IMR-90 (cell line): ENCODE data around the gene HRH4. TPM values are rescaled to one million over a fixed set of nuclear protein-coding genes. Genes with fewer than 3 reads are reported as not detected.

ENCODE experiments used
- ATAC-seq: fragments of 200-7000 bp; cut with Tn5 transposase; 2 replicates; pipeline ENCODE4 v1.9.1; 2020; ENCODE audit warnings: low read depth, mild to moderate bottlenecking, moderate library complexity
- BruUV-seq: library from RNA; stranded (reverse); fragments of 400-500 nt; replicated peaks from 2 replicates; lab custom pipeline; 2021; lab: Mats Ljungman, UMichigan
- CTCF ChIA-PET: fragments of 300-600 bp; formaldehyde crosslinking; extraction: SDS; loops from one replicate; lab custom pipeline; 2021; ENCODE audit warnings: antibody characterized with exemption; lab: Yijun Ruan, JAX
- POLR2A ChIA-PET: fragments of 300-600 bp; sonication (Branson Sonifier 250); formaldehyde crosslinking; loops from one replicate; lab custom pipeline; 2022; ENCODE audit warnings: antibody characterized with exemption; ENCODE audit not compliant: unreplicated experiment; lab: Charles Lee
- DNase-seq: peaks from one replicate; pipeline ENCODE4 v3.0.0; 2013
- H2AFZ ChIP-seq: replicated peaks from 2 replicates; pipeline ENCODE3; 2013; ENCODE audit warnings: low read length, mild to moderate bottlenecking; ENCODE audit not compliant: poor library complexity
- H2AK5ac ChIP-seq: 2 replicates; pipeline ENCODE4 v1.6.1; 2013; ENCODE audit warnings: low read depth, low read length, inconsistent platforms
- H2AK9ac ChIP-seq: replicated peaks from 2 replicates; pipeline ENCODE3; 2013; ENCODE audit warnings: mild to moderate bottlenecking, low read depth, low read length, moderate library complexity; ENCODE audit not compliant: poor library complexity
- H2BK120ac ChIP-seq: 2 replicates; pipeline ENCODE4 v1.6.1; 2013; ENCODE audit warnings: low read depth, low read length, inconsistent platforms
- H2BK15ac ChIP-seq: 3 replicates; pipeline ENCODE4 v1.6.1; 2013; ENCODE audit warnings: low read depth, low read length, inconsistent platforms
- H2BK20ac ChIP-seq: 2 replicates; pipeline ENCODE4 v1.6.1; 2013; ENCODE audit warnings: low read depth, mild to moderate bottlenecking, inconsistent platforms, low read length, moderate library complexity
- H2BK5ac ChIP-seq: 2 replicates; pipeline ENCODE4 v1.6.1; 2013; ENCODE audit warnings: mild to moderate bottlenecking, low read depth, low read length, inconsistent platforms; ENCODE audit not compliant: poor library complexity, severe bottlenecking
- H3K14ac ChIP-seq: replicated peaks from 2 replicates; pipeline ENCODE4 v1.6.1; 2013; ENCODE audit warnings: low read depth, low read length, inconsistent platforms
- H3K18ac ChIP-seq: 2 replicates; pipeline ENCODE4 v1.6.1; 2013; ENCODE audit warnings: low read depth, low read length, control low read depth
- H3K23ac ChIP-seq: 2 replicates; pipeline ENCODE4 v1.6.1; 2013; ENCODE audit warnings: low read depth, low read length, inconsistent platforms
- H3K27ac ChIP-seq: 2 replicates; pipeline ENCODE4 v1.5.1; 2013; ENCODE audit warnings: mild to moderate bottlenecking, control low read depth, low read length; ENCODE audit not compliant: insufficient read depth
- H3K27me3 ChIP-seq: 2 replicates; pipeline ENCODE4 v1.6.1; 2013; ENCODE audit warnings: low read length; ENCODE audit not compliant: control insufficient read depth, insufficient read depth
- H3K36me3 ChIP-seq: 2 replicates; pipeline ENCODE4 v1.6.1; 2013; ENCODE audit warnings: low read length, mixed read lengths; ENCODE audit not compliant: control insufficient read depth, insufficient read depth
- H3K4ac ChIP-seq: 2 replicates; pipeline ENCODE4 v1.6.1; 2013; ENCODE audit warnings: low read depth, low read length, inconsistent platforms
- H3K4me1 ChIP-seq: 2 replicates; pipeline ENCODE4 v1.6.1; 2013; ENCODE audit warnings: low read length, mixed read lengths; ENCODE audit not compliant: control insufficient read depth, insufficient read depth
- H3K4me2 ChIP-seq: 2 replicates; pipeline ENCODE4 v1.6.1; 2013; ENCODE audit warnings: low read depth, mild to moderate bottlenecking, control low read depth, low read length, moderate library complexity
- H3K4me3 ChIP-seq: 2 replicates; pipeline ENCODE4 v1.5.1; 2013; ENCODE audit warnings: low read depth, mild to moderate bottlenecking, control low read depth, low read length, moderate library complexity; ENCODE audit not compliant: insufficient read depth
- H3K56ac ChIP-seq: 2 replicates; pipeline ENCODE4 v1.6.1; 2013; ENCODE audit warnings: low read length, inconsistent platforms; ENCODE audit not compliant: insufficient read depth; ENCODE audit errors: extremely low read depth
- H3K79me1 ChIP-seq, 2 experiments: 2 replicates each; pipeline ENCODE4 v1.6.1; 2013; ENCODE audit warnings: low read length in 2 of 2, inconsistent platforms in 1 of 2, low read depth in 1 of 2
- H3K9ac ChIP-seq: 2 replicates; pipeline ENCODE4 v1.6.1; 2013; ENCODE audit warnings: low read depth, low read length, control low read depth
- H3K9me1 ChIP-seq: 2 replicates; pipeline ENCODE4 v1.6.1; 2013; ENCODE audit warnings: low read length, inconsistent platforms; ENCODE audit not compliant: insufficient read depth
- H3K9me3 ChIP-seq: 2 replicates; pipeline ENCODE4 v1.6.1; 2013; ENCODE audit warnings: low read length; ENCODE audit not compliant: control insufficient read depth, insufficient read depth
- H4K20me1 ChIP-seq: 2 replicates; pipeline ENCODE4 v1.6.1; 2013; ENCODE audit warnings: low read length, inconsistent platforms; ENCODE audit not compliant: insufficient read depth
- H4K5ac ChIP-seq: 2 replicates; pipeline ENCODE4 v1.6.1; 2013; ENCODE audit warnings: mild to moderate bottlenecking, low read depth, low read length, control low read depth
- H4K8ac ChIP-seq, 2 experiments: 2 replicates each; pipeline ENCODE4 v1.6.1; 2013; ENCODE audit warnings: low read depth in 2 of 2, low read length in 2 of 2, control low read depth in 1 of 2, inconsistent platforms in 1 of 2
- H4K91ac ChIP-seq: 2 replicates; pipeline ENCODE4 v1.6.1; 2013; ENCODE audit warnings: low read depth, low read length, inconsistent platforms; ENCODE audit not compliant: insufficient read depth
- BHLHE40 ChIP-seq: fragments of 150-350 bp; IDR thresholded peaks from 2 replicates; pipeline ENCODE4 v1.6.1; 2016; ENCODE audit warnings: mild to moderate bottlenecking, low read depth, low read length
- CEBPB ChIP-seq: IDR thresholded peaks from 2 replicates; pipeline ENCODE4 v1.6.1; 2012; ENCODE audit warnings: low read depth, low read length, improper control_type of control experiment
- CHD1 ChIP-seq: IDR thresholded peaks from 2 replicates; pipeline ENCODE4 v1.6.1; 2012; ENCODE audit warnings: low read depth, low read length, improper control_type of control experiment
- FOS ChIP-seq: fragments of 150-350 bp; IDR thresholded peaks from 2 replicates; pipeline ENCODE4 v1.6.1; 2016; ENCODE audit warnings: low read depth, low read length
- MAFK ChIP-seq: IDR thresholded peaks from 2 replicates; pipeline ENCODE4 v1.6.1; 2012; ENCODE audit warnings: low read depth, low read length, improper control_type of control experiment
- MAZ ChIP-seq: IDR thresholded peaks from 2 replicates; pipeline ENCODE4 v1.6.1; 2012; ENCODE audit warnings: low read depth, mild to moderate bottlenecking, low read length, improper control_type of control experiment, moderate library complexity, borderline replicate concordance
- MXI1 ChIP-seq: IDR thresholded peaks from 2 replicates; pipeline ENCODE4 v1.6.1; 2012; ENCODE audit warnings: low read depth, mild to moderate bottlenecking, low read length, moderate library complexity, borderline replicate concordance
- NFE2L2 ChIP-seq: fragments of 150-350 bp; IDR thresholded peaks from 2 replicates; pipeline ENCODE4 v1.6.1; 2016; ENCODE audit warnings: low read depth, mild to moderate bottlenecking, low read length
- POLR2A ChIP-seq: IDR thresholded peaks from 2 replicates; pipeline ENCODE4 v1.6.1; 2012; ENCODE audit warnings: mild to moderate bottlenecking, low read depth, low read length
- RAD21 ChIP-seq: IDR thresholded peaks from 2 replicates; pipeline ENCODE4 v1.6.1; 2012; ENCODE audit warnings: low read length, improper control_type of control experiment
- RCOR1 ChIP-seq: IDR thresholded peaks from 2 replicates; pipeline ENCODE4 v1.6.1; 2012; ENCODE audit warnings: mild to moderate bottlenecking, low read length, improper control_type of control experiment; ENCODE audit not compliant: insufficient replicate concordance
- RFX5 ChIP-seq: IDR thresholded peaks from 2 replicates; pipeline ENCODE4 v1.8.0; 2012; ENCODE audit warnings: low read depth, mild to moderate bottlenecking, low read length, moderate library complexity
- SMC3 ChIP-seq: fragments of 150-350 bp; IDR thresholded peaks from 2 replicates; pipeline ENCODE4 v1.6.1; 2016; ENCODE audit warnings: low read depth, mild to moderate bottlenecking, antibody characterized with exemption, low read length, moderate library complexity
- WGBS, 2 experiments: methylation state at CpG; one replicate each; pipeline versions ENCODE4 v1.1.5 to v1.1.7; 2013; ENCODE audit warnings: missing lambda C conversion rate in 2 of 2; ENCODE audit not compliant: insufficient read length in 1 of 2; ENCODE audit errors: extremely low coverage in 2 of 2; 5-methylcytosine and 5-hydroxymethylcytosine counted together
- dilution Hi-C: fragments of 300-500 bp; cut with HindIII; formaldehyde crosslinking; loops from one replicate; pipeline ENCODE4 v1.14.3; 2018; ENCODE audit warnings: low sequenced_read_pairs; ENCODE audit not compliant: unreplicated experiment
- in situ Hi-C: fragments of 300-500 bp; cut with MboI; formaldehyde crosslinking; loops from 3 replicates; pipeline ENCODE4 v1.14.3; 2019; ENCODE audit warnings: low sequenced_read_pairs, inconsistent platforms, mixed read lengths
- intact Hi-C: fragments of 100-400 bp; cut with micrococcal nuclease; formaldehyde crosslinking; loops from 2 replicates; pipeline ENCODE4 v1.10.0; 2022
- polyA plus RNA-seq, 3 experiments: library from polyadenylated mRNA; depleted of rRNA; stranded (reverse); fragments of >200 nt; gene quantifications; 2 replicates each; pipeline ENCODE4 v1.2.3, GENCODE V29; 2012; ENCODE audit warnings: low replicate concordance in 1 of 3
- total RNA-seq: library from RNA; depleted of rRNA; stranded (reverse); fragments of >200 nt; gene quantifications from 2 replicates; pipeline ENCODE4 v1.2.3, GENCODE V29; 2012
- TF ChIP-seq, protein P1 (sequence below): fragments of 150-350 bp; IDR thresholded peaks from 2 replicates; pipeline ENCODE4 v1.6.1; 2016; ENCODE audit warnings: low read depth, mild to moderate bottlenecking, low read length, moderate library complexity, borderline replicate concordance
- TF ChIP-seq, protein P2 (sequence below): conservative IDR thresholded peaks from 2 replicates; pipeline ENCODE4 v1.5.1; 2012; ENCODE audit warnings: mild to moderate bottlenecking, low read depth, low read length, improper control_type of control experiment

The HRH4 gene
- total and polyA plus RNA-seq, 2 of the 4 experiments (the other 2 are of a cell fraction) = not detected

DNA sequence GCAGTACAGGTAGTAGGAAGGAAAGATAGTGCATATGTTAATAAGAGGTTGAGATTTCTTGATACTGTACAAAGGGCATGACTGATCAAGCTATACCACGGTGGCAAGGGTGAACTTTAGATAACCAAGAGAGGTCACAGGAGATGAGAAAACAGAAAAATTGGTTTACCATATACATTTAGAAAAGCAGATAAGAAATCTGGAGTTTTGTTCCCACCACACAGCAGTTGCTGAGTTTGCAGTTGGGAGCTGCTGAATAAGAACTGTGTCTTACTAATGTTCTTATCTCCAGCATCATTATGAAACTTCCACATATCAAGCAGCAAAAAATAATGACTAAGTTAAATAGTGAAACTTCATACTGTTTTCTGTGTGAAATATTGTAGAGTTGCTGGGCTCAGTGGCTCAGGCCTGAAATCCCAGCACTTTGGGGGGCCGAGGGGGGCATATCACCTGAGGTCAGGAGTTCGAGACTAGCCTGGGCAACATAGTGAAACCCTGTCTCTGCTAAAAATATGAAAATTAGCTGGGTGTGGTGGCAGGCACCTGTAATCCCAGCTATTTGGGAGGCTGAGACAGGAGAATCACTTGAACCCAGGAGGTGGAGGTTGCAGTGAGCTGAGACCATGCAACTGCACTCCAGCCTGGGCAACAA is 46.0 kb upstream of the HRH4 start:
- no peak for ATAC-seq
- H2BK120ac ChIP-seq = no peak overlapping the region
- H2BK15ac ChIP-seq = no peak overlapping the region
- no peak overlapping the region for H3K4me3 ChIP-seq
- ChIA-PET CTCF (interaction anchor here (1.0 to 1.1 kb wide), 2 partner anchors 10 to 53 kb away, joined by 3 read pairs; no protein-coding TSS in a partner anchor), POLR2A (no interaction called here)
- H3K27me3 ChIP-seq = peaks cover 17% of the 10 kb centered on the region
- WGBS, 2 experiments = 33% methylated on average over 2 of the region's 3 CpGs; no CpG with 5 or more reads in 1 of the 2 experiments
- dilution Hi-C loops = no loop called here
- H3K79me1 ChIP-seq = no peaks in the 10 kb centered on the region
- no peaks in the 10 kb centered on the region for H4K20me1 ChIP-seq
- H3K18ac ChIP-seq = no peak overlapping the region
- no peak overlapping the region for H2BK20ac ChIP-seq
- H3K9ac ChIP-seq = no peak overlapping the region
- no peak for DNase-seq
- in situ Hi-C loops = no loop called here
- no peak overlapping the region for H3K27ac ChIP-seq
- H2AK9ac ChIP-seq = no peak overlapping the region
- H2BK5ac ChIP-seq = no peak overlapping the region
- intact Hi-C loops = no loop called here
- no peak overlapping the region for H4K91ac ChIP-seq
- H3K36me3 ChIP-seq = no peaks in the 10 kb centered on the region
- no peaks in the 10 kb centered on the region for H3K4me1 ChIP-seq
- TF ChIP-seq NFE2L2 = no peak
- no peak for TF ChIP-seq MXI1
- no peak for TF ChIP-seq CHD1
- TF ChIP-seq RCOR1 = no peak
- no peak for TF ChIP-seq POLR2A
- TF ChIP-seq, protein P1, sequence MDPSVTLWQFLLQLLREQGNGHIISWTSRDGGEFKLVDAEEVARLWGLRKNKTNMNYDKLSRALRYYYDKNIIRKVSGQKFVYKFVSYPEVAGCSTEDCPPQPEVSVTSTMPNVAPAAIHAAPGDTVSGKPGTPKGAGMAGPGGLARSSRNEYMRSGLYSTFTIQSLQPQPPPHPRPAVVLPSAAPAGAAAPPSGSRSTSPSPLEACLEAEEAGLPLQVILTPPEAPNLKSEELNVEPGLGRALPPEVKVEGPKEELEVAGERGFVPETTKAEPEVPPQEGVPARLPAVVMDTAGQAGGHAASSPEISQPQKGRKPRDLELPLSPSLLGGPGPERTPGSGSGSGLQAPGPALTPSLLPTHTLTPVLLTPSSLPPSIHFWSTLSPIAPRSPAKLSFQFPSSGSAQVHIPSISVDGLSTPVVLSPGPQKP = no peak
- TF ChIP-seq FOS = no peak
- no peak for TF ChIP-seq MAFK
- TF ChIP-seq RAD21 = no peak
- no peak for TF ChIP-seq RFX5
- no peak for TF ChIP-seq SMC3
- no peak for TF ChIP-seq MAZ
- no peak for TF ChIP-seq BHLHE40
- TF ChIP-seq, protein P2, sequence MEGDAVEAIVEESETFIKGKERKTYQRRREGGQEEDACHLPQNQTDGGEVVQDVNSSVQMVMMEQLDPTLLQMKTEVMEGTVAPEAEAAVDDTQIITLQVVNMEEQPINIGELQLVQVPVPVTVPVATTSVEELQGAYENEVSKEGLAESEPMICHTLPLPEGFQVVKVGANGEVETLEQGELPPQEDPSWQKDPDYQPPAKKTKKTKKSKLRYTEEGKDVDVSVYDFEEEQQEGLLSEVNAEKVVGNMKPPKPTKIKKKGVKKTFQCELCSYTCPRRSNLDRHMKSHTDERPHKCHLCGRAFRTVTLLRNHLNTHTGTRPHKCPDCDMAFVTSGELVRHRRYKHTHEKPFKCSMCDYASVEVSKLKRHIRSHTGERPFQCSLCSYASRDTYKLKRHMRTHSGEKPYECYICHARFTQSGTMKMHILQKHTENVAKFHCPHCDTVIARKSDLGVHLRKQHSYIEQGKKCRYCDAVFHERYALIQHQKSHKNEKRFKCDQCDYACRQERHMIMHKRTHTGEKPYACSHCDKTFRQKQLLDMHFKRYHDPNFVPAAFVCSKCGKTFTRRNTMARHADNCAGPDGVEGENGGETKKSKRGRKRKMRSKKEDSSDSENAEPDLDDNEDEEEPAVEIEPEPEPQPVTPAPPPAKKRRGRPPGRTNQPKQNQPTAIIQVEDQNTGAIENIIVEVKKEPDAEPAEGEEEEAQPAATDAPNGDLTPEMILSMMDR = no peak
- no peak for TF ChIP-seq CEBPB
- H2AK5ac ChIP-seq = no peak overlapping the region
- H4K5ac ChIP-seq = no peak overlapping the region
- H3K4ac ChIP-seq = no peak overlapping the region
- BruUV-seq = no TSS peak
- H3K9me1 ChIP-seq = no peaks in the 10 kb centered on the region
- no peak overlapping the region for H3K4me2 ChIP-seq
- no peak overlapping the region for H3K14ac ChIP-seq
- no peak overlapping the region for H2AFZ ChIP-seq
- no peak overlapping the region for H3K23ac ChIP-seq
- no peak overlapping the region for H4K8ac ChIP-seq
- H3K56ac ChIP-seq = no peak overlapping the region
- no peaks in the 10 kb centered on the region for H3K9me3 ChIP-seq
